SK-N-MC (cell line): ENCODE data around the gene NHLRC2.
"Not testable (repeated sequence)": the region's sequence is repeated elsewhere in the genome, so short reads cannot be mapped to it uniquely, and the experiment has no call there.

Experiments used
- DNase-seq: peaks from one replicate; pipeline ENCODE4 v3.0.0-alpha.2; 2011; ENCODE audit warnings: low read depth, low spot score
- H3K27ac ChIP-seq: fragments of 200-600 bp; sonication (generic); 2 replicates; pipeline ENCODE4 v1.5.1; 2016; ENCODE audit warnings: mixed run types
- H3K36me3 ChIP-seq: fragments of 200-600 bp; sonication (generic); 2 replicates; pipeline ENCODE4 v1.6.1; 2017; ENCODE audit warnings: antibody characterized with exemption, low read length, mixed read lengths; ENCODE audit not compliant: insufficient read depth
- H3K4me3 ChIP-seq: fragments of 200-600 bp; sonication (generic); 2 replicates; pipeline ENCODE4 v1.5.1; 2016
- H3K9ac ChIP-seq: fragments of 200-600 bp; sonication (generic); 2 replicates; pipeline ENCODE4 v1.8.0; 2017; ENCODE audit warnings: mixed run types, mixed read lengths; ENCODE audit not compliant: insufficient read length
- H3K9me3 ChIP-seq: fragments of 200-600 bp; sonication (generic); 2 replicates; pipeline ENCODE4 v1.6.1; 2017; ENCODE audit warnings: low read depth, mild to moderate bottlenecking, antibody characterized with exemption, low read length, moderate library complexity, mixed read lengths
- EZH2 ChIP-seq: fragments of 200-600 bp; sonication (generic); IDR thresholded peaks from one replicate; pipeline ENCODE4 v1.6.1; 2017; ENCODE audit warnings: antibody characterized with exemption
- FOXP2 ChIP-seq: optimal IDR thresholded peaks from 2 replicates; pipeline ENCODE3; 2011; ENCODE audit warnings: mild to moderate bottlenecking, moderate library complexity; ENCODE audit not compliant: insufficient read depth; ENCODE audit errors: extremely low read length, control extremely low read depth
- POLR2AphosphoS5 ChIP-seq: IDR thresholded peaks from 2 replicates; pipeline ENCODE4 v1.6.1; 2012; ENCODE audit warnings: mild to moderate bottlenecking, low read depth, low read length, borderline replicate concordance

NHLRC2 gene

DNA sequence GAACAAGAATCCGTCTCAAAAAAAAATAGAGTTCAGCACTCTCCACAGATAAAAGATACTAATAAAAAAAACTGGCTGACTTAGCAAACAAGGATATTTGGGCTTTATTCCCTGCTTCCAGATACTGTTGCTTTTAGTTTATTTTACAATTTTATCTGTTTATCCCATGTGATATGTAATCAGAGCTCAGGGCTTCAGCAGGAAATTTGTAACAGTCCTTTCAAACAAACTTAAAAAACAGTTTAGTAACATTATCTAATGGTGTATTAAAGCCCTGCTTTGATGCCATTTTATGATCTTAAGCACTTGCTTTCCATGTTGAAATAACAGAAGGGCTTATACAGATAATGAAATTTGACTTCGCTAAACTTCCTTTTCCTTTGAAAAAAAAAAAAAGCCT, 28.7 kb upstream of the NHLRC2 start:
- H3K36me3 ChIP-seq: no peaks in the 10 kb centered on the region
- no peaks in the 10 kb centered on the region for H3K9me3 ChIP-seq
- H3K27ac ChIP-seq: peak overlapping the region; percentile 48
- no peak overlapping the region for H3K4me3 ChIP-seq
- no peak overlapping the region for H3K9ac ChIP-seq
- no peak for DNase-seq
- TF ChIP-seq FOXP2 (no peak), EZH2 (no peak), POLR2AphosphoS5 (no peak)

DNA sequence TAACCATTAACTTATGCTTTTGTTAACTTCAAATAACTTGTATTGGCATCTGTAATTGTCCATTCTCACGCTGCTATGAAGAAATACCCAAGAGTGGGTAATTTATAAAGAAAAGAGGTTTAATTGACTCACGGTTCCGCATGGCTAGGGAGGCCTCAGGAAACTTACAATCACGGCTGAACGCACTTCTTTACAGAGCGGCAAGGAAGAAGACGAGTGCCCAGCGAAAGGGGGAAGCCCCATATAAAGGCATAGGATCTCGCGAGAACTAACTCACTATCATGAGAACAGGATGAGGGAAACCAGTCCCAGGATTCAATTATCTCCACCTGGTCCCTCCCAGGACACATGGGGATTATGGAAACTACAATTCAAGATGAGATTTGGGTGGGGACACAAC, 25.9 kb upstream of the NHLRC2 start:
- DNase-seq, H3K4me3 ChIP-seq, H3K9me3 ChIP-seq, H3K36me3 ChIP-seq, H3K27ac ChIP-seq, H3K9ac ChIP-seq: not testable (repeated sequence)

DNA sequence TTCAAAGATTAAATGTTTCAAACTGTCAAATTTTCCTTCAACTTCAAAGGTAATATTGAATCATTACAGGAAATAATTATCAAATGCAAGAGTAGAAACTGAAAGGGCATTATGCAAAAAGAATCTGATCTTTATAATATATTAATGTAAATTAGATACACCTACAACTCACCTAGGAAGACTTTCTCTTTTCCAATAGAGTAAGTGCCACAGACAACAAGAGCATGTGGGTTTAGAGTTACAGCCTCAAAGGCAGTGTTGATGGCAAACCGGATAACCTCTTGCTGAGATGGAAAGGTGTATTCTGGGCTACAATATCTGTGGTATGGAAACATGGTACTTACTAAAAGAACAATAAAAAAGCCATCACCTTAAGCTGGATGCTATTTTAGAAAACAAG, 12.3 kb upstream of the NHLRC2 start:
- no peak overlapping the region for H3K4me3 ChIP-seq
- DNase-seq: no peak

DNA sequence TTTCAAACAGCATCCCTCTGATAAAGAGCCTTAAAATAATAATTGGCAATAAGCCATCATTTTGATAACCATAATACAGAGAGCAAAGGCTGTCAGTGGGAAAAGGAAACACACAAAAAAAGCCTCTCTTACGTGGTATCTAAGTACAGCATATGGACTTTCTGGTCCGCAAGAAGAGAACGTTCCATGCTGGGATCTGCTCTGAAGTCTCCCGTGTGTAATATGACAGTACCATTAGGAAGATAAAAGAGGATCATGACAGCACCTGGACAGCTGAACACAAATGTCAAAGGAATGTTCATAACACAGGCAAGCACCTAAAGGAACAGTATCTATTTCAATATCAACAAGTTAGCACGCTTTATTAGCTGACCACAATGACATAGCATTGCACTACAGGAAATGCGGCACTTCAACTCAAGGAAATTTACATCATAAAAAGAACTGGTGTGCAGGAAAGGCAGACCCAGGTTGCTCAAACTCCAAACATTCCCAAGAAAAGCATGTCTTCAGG, 10.4 kb upstream of the NHLRC2 start:
- DNase-seq: peak; percentile 79
- Histone ChIP-seq H3K27ac (peak overlapping the region; percentile 88), H3K9ac (peak overlapping the region; percentile 41), H3K36me3 (peaks cover 3% of the 10 kb centered on the region; the same call in 1 of the 2 replicates), H3K9me3 (no peaks in the 10 kb centered on the region), H3K4me3 (peak overlapping the region; percentile 68)
- TF ChIP-seq FOXP2 (no peak), EZH2 (no peak), POLR2AphosphoS5 (no peak)

More for the DNA sequence above, 12.3 kb upstream of the NHLRC2 start:
- no peak overlapping the region for H3K9ac ChIP-seq
- H3K36me3 ChIP-seq: peaks cover 3% of the 10 kb centered on the region; the same call in 1 of the 2 replicates
- TF ChIP-seq EZH2: no peak
- no peak for TF ChIP-seq FOXP2
- TF ChIP-seq POLR2AphosphoS5: no peak
- H3K9me3 ChIP-seq: no peaks in the 10 kb centered on the region
- no peak overlapping the region for H3K27ac ChIP-seq

DNA sequence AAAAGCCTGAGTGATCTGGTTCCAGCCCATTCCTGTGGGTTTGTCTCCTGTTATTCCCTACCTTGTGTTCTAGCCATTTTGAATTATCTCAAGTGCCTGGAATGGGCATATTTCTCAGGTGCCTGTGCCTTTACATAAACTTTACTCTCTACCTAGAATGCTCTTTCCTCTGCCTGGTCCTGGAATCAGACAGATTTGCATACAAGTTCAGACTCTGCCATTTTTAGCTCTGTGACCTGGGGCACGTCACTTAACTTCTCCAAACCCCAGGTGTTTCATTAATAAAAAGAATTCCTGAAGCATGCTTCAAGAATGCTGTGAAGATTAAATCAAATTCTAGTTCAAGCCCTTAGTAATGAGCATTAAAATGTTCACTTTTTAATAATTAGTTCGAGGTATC, 8.4 kb upstream of the NHLRC2 start:
- Histone ChIP-seq H3K9ac (no peak overlapping the region), H3K27ac (no peak overlapping the region), H3K9me3 (no peaks in the 10 kb centered on the region), H3K36me3 (no peaks in the 10 kb centered on the region), H3K4me3 (no peak overlapping the region)
- no peak for TF ChIP-seq POLR2AphosphoS5
- no peak for TF ChIP-seq FOXP2
- no peak for DNase-seq

DNA sequence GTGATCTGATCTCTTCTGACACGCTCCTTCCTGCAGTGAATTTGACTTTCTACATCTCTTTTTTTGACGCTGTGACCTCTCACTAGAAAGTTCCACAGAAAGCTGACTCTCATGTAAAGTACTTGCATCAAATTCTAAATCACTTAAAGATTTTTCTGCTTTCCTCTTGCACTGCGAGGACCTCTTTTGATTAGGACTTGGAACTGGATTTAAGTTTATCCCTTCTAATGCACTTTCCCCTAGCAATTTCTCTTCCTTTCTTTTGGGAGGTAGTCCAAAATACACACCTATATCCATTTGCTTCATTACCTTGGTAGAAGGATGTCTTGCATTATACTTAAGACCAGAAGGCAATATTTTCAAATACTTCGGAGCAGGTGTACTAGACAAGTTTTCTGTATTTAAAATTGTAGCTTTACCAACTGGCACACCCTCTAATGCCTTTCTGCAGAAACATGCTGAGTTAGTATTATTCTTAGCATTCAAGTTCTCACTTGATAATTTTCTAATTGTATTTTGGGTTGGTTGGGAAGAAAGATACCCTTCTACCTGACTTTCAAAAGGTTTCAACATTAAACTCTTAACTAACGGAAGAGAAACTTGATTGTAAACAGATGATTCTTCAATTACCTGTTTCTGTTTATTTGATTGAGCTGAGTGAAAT, 5.2 kb upstream of the NHLRC2 start:
- Histone ChIP-seq H3K9me3 (no peaks in the 10 kb centered on the region), H3K27ac (peak overlapping the region; percentile 26), H3K4me3 (no peak overlapping the region), H3K36me3 (no peaks in the 10 kb centered on the region), H3K9ac (no peak overlapping the region)
- no peak for TF ChIP-seq POLR2AphosphoS5
- TF ChIP-seq FOXP2: no peak
- no peak for TF ChIP-seq EZH2
- DNase-seq: no peak

DNA sequence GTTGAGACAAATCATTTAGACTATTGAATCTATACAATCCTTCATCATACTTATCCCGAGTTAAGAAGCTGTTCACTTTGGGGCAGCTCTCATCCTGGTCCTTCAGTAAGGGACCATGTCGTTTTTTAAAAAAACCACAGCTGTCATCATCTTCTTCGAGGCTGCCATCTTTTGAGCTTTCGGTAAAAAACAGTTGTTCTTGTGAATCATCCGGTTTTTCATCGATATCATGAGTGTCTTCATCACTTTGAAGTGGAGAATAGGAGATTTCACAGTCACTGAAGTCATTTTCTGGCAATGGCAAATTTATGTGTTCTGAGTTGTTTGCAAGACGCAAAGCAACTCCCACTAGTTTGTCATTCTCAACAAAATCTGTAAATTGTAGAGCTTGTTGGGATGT, 4.5 kb upstream of the NHLRC2 start:
- Histone ChIP-seq H3K27ac (no peak overlapping the region), H3K9ac (no peak overlapping the region), H3K4me3 (no peak overlapping the region), H3K36me3 (no peaks in the 10 kb centered on the region), H3K9me3 (no peaks in the 10 kb centered on the region)
- TF ChIP-seq EZH2 (no peak), POLR2AphosphoS5 (no peak), FOXP2 (no peak)
- no peak for DNase-seq

DNA sequence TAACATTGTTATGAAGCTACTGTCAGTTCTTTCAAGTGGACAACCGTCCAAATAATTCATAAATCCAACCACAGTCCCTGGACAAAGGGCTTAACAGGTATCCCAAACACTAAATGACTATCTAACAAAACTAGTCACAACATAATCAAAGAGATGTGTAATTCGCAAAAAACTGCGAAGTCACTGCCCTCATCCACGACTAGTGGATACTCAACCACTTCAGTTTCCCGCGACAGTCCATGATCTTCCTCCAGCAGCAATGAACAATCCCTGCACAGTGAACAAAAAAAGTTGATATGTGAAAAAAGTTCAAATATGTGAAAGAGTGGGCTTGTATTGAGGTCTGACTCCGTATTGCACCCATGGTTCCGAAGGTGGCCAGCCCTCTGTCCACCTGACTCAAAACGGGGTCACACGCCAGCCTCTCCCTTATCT, 866 bp upstream of the NHLRC2 start:
- H3K9me3 ChIP-seq: no peaks in the 10 kb centered on the region
- peak overlapping the region; percentile 85 for H3K4me3 ChIP-seq
- H3K9ac ChIP-seq: peak overlapping the region; percentile 89
- TF ChIP-seq FOXP2: no peak
- TF ChIP-seq POLR2AphosphoS5: no peak
- no peak for TF ChIP-seq EZH2
- H3K36me3 ChIP-seq: peaks cover 2% of the 10 kb centered on the region
- H3K27ac ChIP-seq: peak overlapping the region; percentile 91; the same call in 1 of the 2 replicates
- no peak for DNase-seq
